Keratinocyte (primary cell): Measurements from ENCODE around the gene SP110. TPM values are rescaled to one million over a fixed set of nuclear protein-coding genes. Genes with fewer than 3 reads are reported as not detected.

Source experiments
- DNase-seq: peaks from one replicate; pipeline ENCODE4 v3.0.0-alpha.2; 2011; ENCODE audit warnings: low read depth, missing footprints, low spot score
- FAIRE-seq: peaks from 2 replicates; lab custom pipeline; 2011; peaks lifted over from hg19 to GRCh38; lab: Jason Lieb, UNC
- H2AFZ ChIP-seq: 2 replicates; pipeline ENCODE4 v1.6.0; 2012; ENCODE audit warnings: low read length, control low read depth, inconsistent platforms; ENCODE audit not compliant: control insufficient read depth
- H3K27ac ChIP-seq: 2 replicates; pipeline ENCODE4 v1.5.1; 2011; ENCODE audit warnings: low read length; ENCODE audit not compliant: control insufficient read depth, insufficient read depth
- H3K27me3 ChIP-seq: 3 replicates; pipeline ENCODE4 v1.6.0; 2011; ENCODE audit warnings: low read length; ENCODE audit not compliant: control insufficient read depth, insufficient read depth; ENCODE audit errors: extremely low read depth
- H3K36me3 ChIP-seq, 2 experiments: 2 replicates in 1 of 2; 3 replicates in 1 of 2; pipeline ENCODE4 v1.5.1; 2011; ENCODE audit warnings: low read length in 2 of 2, mild to moderate bottlenecking in 1 of 2; ENCODE audit not compliant: control insufficient read depth in 2 of 2, insufficient read depth in 2 of 2; ENCODE audit errors: extremely low read depth in 1 of 2
- H3K4me1 ChIP-seq: 3 replicates; pipeline ENCODE4 v1.5.1; 2011; ENCODE audit warnings: low read length; ENCODE audit not compliant: control insufficient read depth, insufficient read depth; ENCODE audit errors: extremely low read depth
- H3K4me2 ChIP-seq: 3 replicates; pipeline ENCODE4 v1.6.0; 2011; ENCODE audit warnings: low read depth, low read length; ENCODE audit not compliant: control insufficient read depth, insufficient read depth; ENCODE audit errors: extremely low read depth
- H3K4me3 ChIP-seq, 3 experiments: fragments of 200-600 bp in 1 of 3; sonication (generic) in 1 of 3; 2 replicates in 2 of 3; 3 replicates in 1 of 3; pipeline ENCODE4 v1.5.1; 2011 to 2016; ENCODE audit warnings: low read length in 3 of 3, mild to moderate bottlenecking in 3 of 3, control low read depth in 2 of 3, inconsistent platforms in 1 of 3, low read depth in 1 of 3, mixed read lengths in 1 of 3, mixed run types in 1 of 3, moderate library complexity in 1 of 3; ENCODE audit not compliant: control insufficient read depth in 2 of 3, insufficient read depth in 2 of 3; ENCODE audit errors: extremely low read depth in 1 of 3
- H3K79me2 ChIP-seq: 2 replicates; pipeline ENCODE4 v1.6.0; 2012; ENCODE audit warnings: low read length; ENCODE audit not compliant: control insufficient read depth, insufficient read depth
- H3K9ac ChIP-seq: 3 replicates; pipeline ENCODE4 v1.6.0; 2011; ENCODE audit warnings: low read length; ENCODE audit not compliant: control insufficient read depth, insufficient read depth; ENCODE audit errors: extremely low read depth
- H3K9me1 ChIP-seq: 3 replicates; pipeline ENCODE4 v1.6.0; 2011; ENCODE audit warnings: low read length; ENCODE audit not compliant: control insufficient read depth, insufficient read depth; ENCODE audit errors: extremely low read depth
- H3K9me3 ChIP-seq: 2 replicates; pipeline ENCODE4 v1.5.1; 2012; ENCODE audit warnings: low read depth, low read length; ENCODE audit not compliant: control insufficient read depth
- H4K20me1 ChIP-seq: 3 replicates; pipeline ENCODE4 v1.6.0; 2011; ENCODE audit warnings: low read length; ENCODE audit not compliant: control insufficient read depth, insufficient read depth; ENCODE audit errors: extremely low read depth
- EZH2 ChIP-seq: IDR thresholded peaks from one replicate; pipeline ENCODE4 v1.6.1; 2012; ENCODE audit warnings: inconsistent platforms, mild to moderate bottlenecking, low read length, moderate library complexity
- dilution Hi-C: fragments of 300-500 bp; cut with MboI; formaldehyde crosslinking; loops from one replicate; pipeline ENCODE4 v1.7.0; 2020; ENCODE audit warnings: low sequenced_read_pairs; ENCODE audit not compliant: extremely low pct_ligation_motif_present
- polyA plus RNA-seq, 5 experiments: library from polyadenylated mRNA; depleted of rRNA in 3 of 5; stranded (reverse) in 3 of 5; stranded (forward) in 1 of 5; unstranded in 1 of 5; fragments of >200 nt; gene quantifications; 1 replicate in 1 of 5; 2 replicates in 3 of 5; 3 replicates in 1 of 5; pipeline versions ENCODE4 v1.2.1 to v1.2.3, GENCODE V29; 2011 to 2012; ENCODE audit warnings: missing spikeins in 2 of 5, low read depth in 1 of 5, low replicate concordance in 1 of 5
- TF ChIP-seq, protein P1 (sequence below), 3 experiments: IDR thresholded peaks in 1 of 3; conservative IDR thresholded peaks in 1 of 3; optimal IDR thresholded peaks in 1 of 3; 2 replicates in 2 of 3; 3 replicates in 1 of 3; pipeline versions ENCODE3 to v1.5.1; 2011; ENCODE audit warnings: low read length in 3 of 3, mild to moderate bottlenecking in 3 of 3, moderate library complexity in 2 of 3, control low read depth in 1 of 3, inconsistent platforms in 1 of 3; ENCODE audit not compliant: insufficient read depth in 2 of 3; ENCODE audit errors: extremely low read depth in 1 of 3

The SP110 gene
- polyA plus RNA-seq, 1 donor (not counting 4 experiments of a cell fraction or from before 2014, with no cell fraction given): 26.5 TPM

DNA sequence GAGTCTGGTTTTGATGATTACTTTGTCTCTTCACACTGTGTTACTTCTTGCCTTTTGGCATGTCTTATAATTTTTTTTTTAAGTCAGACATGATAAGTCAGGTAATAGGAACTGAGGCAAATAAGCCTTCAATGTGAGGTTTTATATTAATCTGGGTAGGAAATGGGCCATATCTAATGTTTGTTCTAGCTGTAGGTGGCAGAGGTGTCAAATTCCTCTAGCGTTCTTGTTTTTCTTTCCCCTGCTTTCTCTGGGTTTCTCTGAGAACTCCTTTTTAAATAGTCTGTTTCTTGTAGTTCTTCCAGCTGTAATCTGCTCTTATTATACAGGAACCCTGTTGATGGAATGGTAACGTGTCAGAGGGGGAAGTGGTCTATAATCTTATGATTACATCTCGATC is 11.5 kb upstream of the SP110 start:
- TF ChIP-seq, protein P1, sequence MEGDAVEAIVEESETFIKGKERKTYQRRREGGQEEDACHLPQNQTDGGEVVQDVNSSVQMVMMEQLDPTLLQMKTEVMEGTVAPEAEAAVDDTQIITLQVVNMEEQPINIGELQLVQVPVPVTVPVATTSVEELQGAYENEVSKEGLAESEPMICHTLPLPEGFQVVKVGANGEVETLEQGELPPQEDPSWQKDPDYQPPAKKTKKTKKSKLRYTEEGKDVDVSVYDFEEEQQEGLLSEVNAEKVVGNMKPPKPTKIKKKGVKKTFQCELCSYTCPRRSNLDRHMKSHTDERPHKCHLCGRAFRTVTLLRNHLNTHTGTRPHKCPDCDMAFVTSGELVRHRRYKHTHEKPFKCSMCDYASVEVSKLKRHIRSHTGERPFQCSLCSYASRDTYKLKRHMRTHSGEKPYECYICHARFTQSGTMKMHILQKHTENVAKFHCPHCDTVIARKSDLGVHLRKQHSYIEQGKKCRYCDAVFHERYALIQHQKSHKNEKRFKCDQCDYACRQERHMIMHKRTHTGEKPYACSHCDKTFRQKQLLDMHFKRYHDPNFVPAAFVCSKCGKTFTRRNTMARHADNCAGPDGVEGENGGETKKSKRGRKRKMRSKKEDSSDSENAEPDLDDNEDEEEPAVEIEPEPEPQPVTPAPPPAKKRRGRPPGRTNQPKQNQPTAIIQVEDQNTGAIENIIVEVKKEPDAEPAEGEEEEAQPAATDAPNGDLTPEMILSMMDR (optimal IDR thresholded peaks at IDR 0.05 in 1 of 3, IDR thresholded peaks at IDR 0.05 in 1 of 3, conservative IDR thresholded peaks at IDR 0.05 in 1 of 3; ENCODE audit: extremely low read depth in 1 of 3, insufficient read depth in 2 of 3, low read length in 3 of 3): no peak
- no peak for TF ChIP-seq EZH2
- H3K4me3 ChIP-seq: no peak overlapping the region
- H3K36me3 ChIP-seq: no peaks in the 10 kb centered on the region
- DNase-seq (no peak), FAIRE-seq (no peak)
- H3K4me2 ChIP-seq: no peak overlapping the region
- H3K9me1 ChIP-seq: no peaks in the 10 kb centered on the region
- H3K4me1 ChIP-seq: peaks cover 7% of the 10 kb centered on the region
- H3K27me3 ChIP-seq: no peaks in the 10 kb centered on the region
- H3K27ac ChIP-seq: no peak overlapping the region
- no peak overlapping the region for H2AFZ ChIP-seq
- H3K9ac ChIP-seq: no peak overlapping the region
- no peaks in the 10 kb centered on the region for H3K9me3 ChIP-seq
- H3K79me2 ChIP-seq: no peaks in the 10 kb centered on the region
- dilution Hi-C loops: no loop called here
- no peaks in the 10 kb centered on the region for H4K20me1 ChIP-seq

DNA sequence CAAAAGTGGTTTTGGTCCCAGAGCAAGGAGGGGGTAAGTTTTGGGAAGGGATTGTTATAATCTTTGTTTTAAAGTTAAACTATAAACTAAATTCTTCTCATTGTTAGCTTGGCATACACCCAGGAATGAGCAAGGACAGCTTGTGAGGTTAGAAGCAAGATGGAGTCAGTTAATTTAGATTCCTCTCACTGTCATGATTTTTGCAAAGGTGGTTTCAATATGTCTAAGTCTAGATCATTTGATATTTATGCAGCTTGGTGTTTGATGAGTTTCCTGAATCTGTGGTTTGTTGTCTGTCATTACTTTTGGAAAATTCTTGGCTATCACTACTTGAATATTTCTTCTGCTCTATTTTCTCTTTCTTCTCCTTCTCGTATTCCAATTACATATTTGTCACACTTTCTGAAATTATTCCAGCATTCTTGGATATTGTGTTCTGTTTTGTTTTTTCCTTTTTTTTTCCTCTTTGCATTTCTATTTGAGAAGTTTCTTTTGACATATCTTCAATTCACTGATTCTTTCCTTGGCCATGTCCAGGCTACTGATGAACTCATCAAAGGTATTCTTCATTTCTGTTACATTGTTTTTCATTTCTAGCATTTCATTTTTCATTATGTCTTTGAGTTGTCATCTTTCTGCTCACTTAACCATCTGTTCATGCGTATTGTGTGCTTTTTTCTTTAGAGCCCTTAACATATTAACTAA is 10.9 kb upstream of the SP110 start:
- Histone ChIP-seq H3K9me3 (no peaks in the 10 kb centered on the region), H3K4me1 (peaks cover 7% of the 10 kb centered on the region), H3K36me3 (no peaks in the 10 kb centered on the region), H3K27ac (peak overlapping the region; percentile 13), H4K20me1 (no peaks in the 10 kb centered on the region), H3K4me3 (no peak overlapping the region), H3K9me1 (no peaks in the 10 kb centered on the region), H3K4me2 (no peak overlapping the region), H3K79me2 (no peaks in the 10 kb centered on the region), H3K27me3 (no peaks in the 10 kb centered on the region), H3K9ac (no peak overlapping the region), H2AFZ (peak overlapping the region; percentile 57)
- peak; percentile 58 for FAIRE-seq
- no peak for DNase-seq
- dilution Hi-C loops: no loop called here
- TF ChIP-seq, protein P1 (optimal IDR thresholded peaks at IDR 0.05 in 1 of 3, IDR thresholded peaks at IDR 0.05 in 1 of 3, conservative IDR thresholded peaks at IDR 0.05 in 1 of 3; ENCODE audit: extremely low read depth in 1 of 3, insufficient read depth in 2 of 3, low read length in 3 of 3): no peak
- TF ChIP-seq EZH2: no peak
